ENCODE data around the gene TEAD1. TPM values are rescaled to one million over a fixed set of nuclear protein-coding genes. Genes with fewer than 3 reads are reported as not detected.
A peak's percentile ranks its signal among the peaks of the same experiment; 100 is the strongest.

TEAD1 gene
- total RNA-seq, 4 donors from 2014 or later: 184 to 272 (median 208) TPM

DNA sequence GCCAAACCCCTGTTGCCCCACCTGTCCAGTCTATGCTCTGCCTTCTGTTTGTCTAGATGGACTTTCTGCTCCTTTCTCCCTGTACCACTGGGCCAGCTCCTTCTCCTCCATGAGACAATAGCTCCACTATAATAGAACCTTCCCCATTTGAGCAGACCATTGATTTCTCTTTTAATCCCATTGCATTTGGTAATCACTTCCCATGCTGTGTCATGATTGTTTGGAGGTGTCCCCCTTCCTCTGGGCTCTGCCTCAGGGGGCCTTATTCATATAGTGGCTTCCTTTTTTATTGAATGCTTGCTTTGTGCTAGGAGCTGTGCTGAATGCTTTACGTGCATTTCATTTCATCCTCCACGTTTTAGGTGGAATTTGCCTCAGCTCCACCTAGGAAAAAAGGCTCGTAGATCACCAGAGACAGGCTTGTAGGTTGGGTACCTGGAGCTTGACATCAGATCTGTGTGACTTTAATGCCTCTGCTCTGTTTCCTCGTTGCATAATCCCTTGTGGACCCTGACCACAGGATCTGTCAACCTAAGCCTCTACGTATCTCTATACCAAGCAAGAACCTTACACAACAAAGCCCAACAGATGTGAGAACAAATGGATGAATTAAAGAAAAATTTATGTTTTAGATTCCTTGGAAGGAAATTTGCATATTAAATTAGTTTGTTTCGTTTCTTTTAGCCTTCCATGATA is 228.7 kb downstream of the TEAD1 start:
- Histone ChIP-seq H3K27me3 (no peaks in the 10 kb centered on the region), H3K4me1 (peaks cover 0 to 16% (median 2%) of the 10 kb centered on the region in 3 donors), H3K36me3 (peaks cover 0 to 32% of the 10 kb centered on the region in 2 donors), H3K9me3 (no peaks in the 10 kb centered on the region), H3K4me3 (no peak overlapping the region), H3K27ac (no peak overlapping the region)
- 90 to 100% methylated on average over 1 to 6 of the region's 6 CpGs for WGBS, 2 donors (ENCODE audit: low coverage in 1 of 2)
- ATAC-seq: no peak
- TF ChIP-seq POLR2AphosphoS5 (IDR thresholded peaks at IDR 0.05): no peak
- TF ChIP-seq POLR2A (IDR thresholded peaks at IDR 0.05): no peak
- TF ChIP-seq EP300 (IDR thresholded peaks at IDR 0.05): no peak
- TF ChIP-seq, protein P1, sequence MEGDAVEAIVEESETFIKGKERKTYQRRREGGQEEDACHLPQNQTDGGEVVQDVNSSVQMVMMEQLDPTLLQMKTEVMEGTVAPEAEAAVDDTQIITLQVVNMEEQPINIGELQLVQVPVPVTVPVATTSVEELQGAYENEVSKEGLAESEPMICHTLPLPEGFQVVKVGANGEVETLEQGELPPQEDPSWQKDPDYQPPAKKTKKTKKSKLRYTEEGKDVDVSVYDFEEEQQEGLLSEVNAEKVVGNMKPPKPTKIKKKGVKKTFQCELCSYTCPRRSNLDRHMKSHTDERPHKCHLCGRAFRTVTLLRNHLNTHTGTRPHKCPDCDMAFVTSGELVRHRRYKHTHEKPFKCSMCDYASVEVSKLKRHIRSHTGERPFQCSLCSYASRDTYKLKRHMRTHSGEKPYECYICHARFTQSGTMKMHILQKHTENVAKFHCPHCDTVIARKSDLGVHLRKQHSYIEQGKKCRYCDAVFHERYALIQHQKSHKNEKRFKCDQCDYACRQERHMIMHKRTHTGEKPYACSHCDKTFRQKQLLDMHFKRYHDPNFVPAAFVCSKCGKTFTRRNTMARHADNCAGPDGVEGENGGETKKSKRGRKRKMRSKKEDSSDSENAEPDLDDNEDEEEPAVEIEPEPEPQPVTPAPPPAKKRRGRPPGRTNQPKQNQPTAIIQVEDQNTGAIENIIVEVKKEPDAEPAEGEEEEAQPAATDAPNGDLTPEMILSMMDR (IDR thresholded peaks at IDR 0.05): no peak

DNA sequence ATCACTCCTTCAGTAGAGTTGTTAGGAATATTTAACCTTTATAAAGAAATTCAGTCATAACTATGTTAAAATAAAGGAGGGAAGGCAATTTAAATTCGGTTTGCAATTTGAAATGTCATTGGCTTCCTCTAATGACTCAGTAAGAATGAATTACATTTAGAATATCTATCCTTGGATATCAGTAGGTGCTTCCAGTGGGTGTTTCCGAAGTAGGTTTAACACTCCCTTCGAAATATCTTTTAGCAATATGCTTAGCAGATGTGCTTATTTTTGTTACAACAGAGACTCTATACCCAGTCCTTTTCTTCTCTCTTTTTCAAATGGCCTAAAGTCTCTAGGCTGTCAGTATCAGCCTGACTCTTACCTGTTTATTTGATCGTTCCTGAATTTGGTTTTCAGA is 231.2 kb downstream of the TEAD1 start:
- Histone ChIP-seq H3K9me3 (no peaks in the 10 kb centered on the region), H3K4me3 (no peak overlapping the region), H3K27me3 (no peaks in the 10 kb centered on the region), H3K36me3 (peaks cover 0 to 32% of the 10 kb centered on the region in 2 donors), H3K27ac (no peak overlapping the region), H3K4me1 (peaks cover 0 to 5% (median 0%) of the 10 kb centered on the region in 3 donors)
- 91 to 94% methylated on average over 4 of the region's 4 CpGs for WGBS, 2 donors (ENCODE audit: low coverage in 1 of 2)
- TF ChIP-seq POLR2A (IDR thresholded peaks at IDR 0.05) (no peak), POLR2AphosphoS5 (IDR thresholded peaks at IDR 0.05) (no peak), EP300 (IDR thresholded peaks at IDR 0.05) (no peak)
- TF ChIP-seq, protein P1 (IDR thresholded peaks at IDR 0.05): no peak
- ATAC-seq: no peak

DNA sequence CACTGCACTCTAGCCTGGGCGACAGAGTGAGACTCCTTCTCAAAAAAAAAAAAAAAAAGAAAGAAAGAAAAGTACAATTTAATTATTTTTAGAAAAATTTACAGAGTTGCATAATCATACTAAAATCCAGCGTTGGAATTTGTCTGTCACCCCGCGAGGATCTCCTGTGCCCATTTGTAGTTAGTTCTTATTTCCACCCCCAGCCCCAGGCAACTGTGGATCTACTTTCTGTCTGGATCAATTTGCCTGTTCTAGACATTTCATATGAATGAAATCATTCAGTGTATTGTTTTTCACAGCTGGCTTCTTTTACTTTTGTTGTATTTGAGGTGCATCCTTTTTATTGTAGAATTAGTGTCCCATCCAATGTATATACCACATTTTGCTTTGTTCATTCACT is 232.3 kb downstream of the TEAD1 start:
- ATAC-seq: no peak
- Histone ChIP-seq H3K27ac (no peak overlapping the region), H3K36me3 (peaks cover 0 to 32% of the 10 kb centered on the region in 2 donors), H3K4me1 (no peaks in the 10 kb centered on the region), H3K9me3 (no peaks in the 10 kb centered on the region), H3K27me3 (no peaks in the 10 kb centered on the region), H3K4me3 (no peak overlapping the region)
- no peak for TF ChIP-seq POLR2A (IDR thresholded peaks at IDR 0.05)
- TF ChIP-seq, protein P1 (IDR thresholded peaks at IDR 0.05): no peak
- TF ChIP-seq POLR2AphosphoS5 (IDR thresholded peaks at IDR 0.05): no peak
- no peak for TF ChIP-seq EP300 (IDR thresholded peaks at IDR 0.05)
- WGBS, 2 donors (ENCODE audit: low coverage in 1 of 2): 96 to 98% methylated on average over 3 to 4 of the region's 4 CpGs

DNA sequence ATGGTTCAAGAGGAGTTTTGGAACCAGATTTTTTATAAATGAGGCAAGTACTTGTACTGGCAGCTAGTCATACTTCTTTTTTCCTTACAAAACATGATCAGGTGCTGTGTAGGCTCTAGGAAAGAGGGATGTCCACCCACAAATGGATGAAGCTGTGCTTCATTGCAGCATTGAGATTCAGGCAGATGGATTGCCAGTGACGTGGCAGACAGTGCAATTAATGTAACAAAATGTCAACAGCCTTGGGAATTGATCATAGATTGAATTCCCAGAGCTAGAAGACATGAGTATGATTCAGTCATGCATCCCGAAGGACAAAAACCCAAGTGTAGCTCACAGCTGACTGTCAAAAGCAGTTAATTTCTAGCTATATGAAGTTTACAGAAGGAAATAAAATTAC is 235.7 kb downstream of the TEAD1 start:
- H3K4me1 ChIP-seq: peaks cover 0 to 11% (median 0%) of the 10 kb centered on the region in 3 donors
- no peaks in the 10 kb centered on the region for H3K9me3 ChIP-seq
- H3K36me3 ChIP-seq: peaks cover 0 to 12% of the 10 kb centered on the region in 2 donors
- TF ChIP-seq POLR2A (IDR thresholded peaks at IDR 0.05): no peak
- no peak for TF ChIP-seq EP300 (IDR thresholded peaks at IDR 0.05)
- TF ChIP-seq POLR2AphosphoS5 (IDR thresholded peaks at IDR 0.05): no peak
- TF ChIP-seq, protein P1 (IDR thresholded peaks at IDR 0.05): no peak
- H3K27ac ChIP-seq: no peak overlapping the region
- H3K27me3 ChIP-seq: no peaks in the 10 kb centered on the region
- ATAC-seq: no peak
- 75 to 85% methylated on average over 2 of the region's 2 CpGs for WGBS, 2 donors (ENCODE audit: low coverage in 1 of 2)
- no peak overlapping the region for H3K4me3 ChIP-seq

DNA sequence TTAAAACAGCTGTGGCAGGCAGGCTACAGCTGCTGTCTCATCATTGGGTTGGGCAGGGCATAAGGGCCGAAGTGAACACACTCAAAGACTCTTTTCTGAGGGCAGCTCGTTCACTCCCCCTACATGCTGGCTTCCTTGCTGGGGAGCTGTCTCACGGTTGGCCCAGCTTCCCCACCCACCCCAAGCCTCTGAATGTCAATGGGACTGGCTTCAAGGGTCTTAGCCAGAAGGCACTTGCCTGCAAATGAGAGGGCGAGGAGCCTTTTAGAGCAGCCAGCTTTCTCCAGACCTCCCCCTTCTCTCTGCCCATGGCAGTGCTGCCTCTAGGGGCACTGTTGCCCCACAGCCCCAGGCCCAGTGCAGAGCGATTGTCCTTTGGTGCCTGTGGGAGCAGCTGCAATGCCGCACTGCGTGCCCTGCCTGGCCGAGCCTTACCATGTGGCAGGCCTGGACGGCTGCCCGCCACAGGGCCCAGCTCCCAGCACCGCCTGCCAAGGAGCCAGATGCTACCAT is 240.2 kb downstream of the TEAD1 start:
- TF ChIP-seq POLR2AphosphoS5 (IDR thresholded peaks at IDR 0.05) (peak; percentile 72), EP300 (IDR thresholded peaks at IDR 0.05) (no peak)
- TF ChIP-seq, protein P1 (IDR thresholded peaks at IDR 0.05): peak in 3 of 4 experiments; percentile 23 to 57 (median 29)
- H3K36me3 ChIP-seq: peaks cover 0 to 5% of the 10 kb centered on the region in 2 donors
- H3K27me3 ChIP-seq: no peaks in the 10 kb centered on the region
- H3K4me1 ChIP-seq: peaks cover 0 to 20% (median 0%) of the 10 kb centered on the region in 3 donors
- no peak overlapping the region for H3K4me3 ChIP-seq
- H3K9me3 ChIP-seq: no peaks in the 10 kb centered on the region
- ATAC-seq: peak; percentile 88
- peak overlapping the region in 3 of 4 donors; percentile 45 to 58 (median 52) for H3K27ac ChIP-seq
- 40% methylated on average over 1 of the region's 11 CpGs for WGBS, 2 donors (ENCODE audit: low coverage in 1 of 2)

Data from gastroesophageal sphincter (tissue), 4 donors.